H7 (cell line): ENCODE data around the gene S1PR3. TPM values are rescaled to one million over a fixed set of nuclear protein-coding genes. Genes with fewer than 3 reads are reported as not detected.
A peak's percentile ranks its signal among the peaks of the same experiment; 100 is the strongest.

Source experiments
- DNase-seq: peaks from one replicate; pipeline ENCODE4 v3.0.0; 2012
- H3K27me3 ChIP-seq: 2 replicates; pipeline ENCODE4 v1.6.0; 2011; ENCODE audit warnings: mild to moderate bottlenecking, low read length; ENCODE audit not compliant: control insufficient read depth, insufficient read depth
- H3K36me3 ChIP-seq: replicated peaks from 2 replicates; pipeline ENCODE4 v1.5.1; 2011; ENCODE audit warnings: low read length; ENCODE audit not compliant: control insufficient read depth, insufficient read depth
- H3K4me3 ChIP-seq: 2 replicates; pipeline ENCODE4 v1.5.1; 2011; ENCODE audit warnings: low read depth, mild to moderate bottlenecking, control low read depth, low read length, moderate library complexity; ENCODE audit not compliant: insufficient read depth
- total RNA-seq: library from RNA; depleted of rRNA; stranded (reverse); fragments of >200 nt; shearing (Covaris generic); gene quantifications from 2 replicates; pipeline ENCODE4 v1.2.3, GENCODE V29; 2014

Gene S1PR3
- total RNA-seq, 1 experiment from 2014 or later: 25.0 TPM

GRCh38 chr9:88993871-88994460, 2.7 kb downstream of the S1PR3 start:
- DNase-seq: no peak
- H3K4me3 ChIP-seq: peak overlapping the region; percentile 20; the same call in 1 of the 2 replicates
- H3K27me3 ChIP-seq: peaks cover 4% of the 10 kb centered on the region
- H3K36me3 ChIP-seq: no peaks in the 10 kb centered on the region

GRCh38 chr9:88994469-88995199, 3.4 kb downstream of the S1PR3 start:
- no peaks in the 10 kb centered on the region for H3K36me3 ChIP-seq
- peak overlapping the region; percentile 20; the same call in 1 of the 2 replicates for H3K4me3 ChIP-seq
- DNase-seq: no peak
- H3K27me3 ChIP-seq: peaks cover 4% of the 10 kb centered on the region

- DNase-seq: no peak
- peaks cover 4% of the 10 kb centered on the region; the same call in 1 of the 2 replicates for H3K27me3 ChIP-seq
- no peak overlapping the region for H3K4me3 ChIP-seq
- H3K36me3 ChIP-seq: no peaks in the 10 kb centered on the region
Observed at GRCh38 chr9:88995200-88995577, 3.9 kb downstream of the S1PR3 start.

- Histone ChIP-seq H3K4me3 (no peak overlapping the region), H3K36me3 (no peaks in the 10 kb centered on the region), H3K27me3 (peaks cover 4% of the 10 kb centered on the region; the same call in 1 of the 2 replicates)
- no peak for DNase-seq
Observed at GRCh38 chr9:88995627-88996026, 4.4 kb downstream of the S1PR3 start.

GRCh38 chr9:88996046-88996920, 5.0 kb downstream of the S1PR3 start:
- no peak overlapping the region for H3K4me3 ChIP-seq
- no peaks in the 10 kb centered on the region for H3K36me3 ChIP-seq

GRCh38 chr9:88996921-88997235, 5.6 kb downstream of the S1PR3 start:
- DNase-seq: no peak
- H3K36me3 ChIP-seq: no peaks in the 10 kb centered on the region; the same call in 1 of the 2 replicates
- H3K27me3 ChIP-seq: peaks cover 2% of the 10 kb centered on the region; the same call in 1 of the 2 replicates
- H3K4me3 ChIP-seq: no peak overlapping the region

More at GRCh38 chr9:88996046-88996920, 5.0 kb downstream of the S1PR3 start:
- DNase-seq: no peak
- H3K27me3 ChIP-seq: peaks cover 4% of the 10 kb centered on the region; the same call in 1 of the 2 replicates

GRCh38 chr9:88997646-88998045, 6.4 kb downstream of the S1PR3 start:
- Histone ChIP-seq H3K36me3 (no peaks in the 10 kb centered on the region; the same call in none of the 2 replicates), H3K4me3 (no peak overlapping the region), H3K27me3 (no peaks in the 10 kb centered on the region)
- no peak for DNase-seq

GRCh38 chr9:88998503-88998902, 7.2 kb downstream of the S1PR3 start:
- H3K4me3 ChIP-seq: no peak overlapping the region
- no peak for DNase-seq
- H3K27me3 ChIP-seq: no peaks in the 10 kb centered on the region
- no peaks in the 10 kb centered on the region; the same call in none of the 2 replicates for H3K36me3 ChIP-seq

- Histone ChIP-seq H3K36me3 (no peaks in the 10 kb centered on the region; the same call in none of the 2 replicates), H3K27me3 (no peaks in the 10 kb centered on the region), H3K4me3 (no peak overlapping the region)
- DNase-seq: no peak
Observed at GRCh38 chr9:88998911-88999310, 7.6 kb downstream of the S1PR3 start.

GRCh38 chr9:89000371-89000781, 9.1 kb downstream of the S1PR3 start:
- Histone ChIP-seq H3K4me3 (no peak overlapping the region), H3K27me3 (no peaks in the 10 kb centered on the region), H3K36me3 (no peaks in the 10 kb centered on the region; the same call in none of the 2 replicates)
- no peak for DNase-seq

GRCh38 chr9:89000973-89001916, 10.0 kb downstream of the S1PR3 start:
- H3K4me3 ChIP-seq: no peak overlapping the region
- no peaks in the 10 kb centered on the region; the same call in none of the 2 replicates for H3K36me3 ChIP-seq

GRCh38 chr9:89001917-89002540, 10.8 kb downstream of the S1PR3 start:
- Histone ChIP-seq H3K36me3 (no peaks in the 10 kb centered on the region; the same call in none of the 2 replicates), H3K4me3 (no peak overlapping the region), H3K27me3 (no peaks in the 10 kb centered on the region)
- no peak for DNase-seq

More at GRCh38 chr9:89000973-89001916, 10.0 kb downstream of the S1PR3 start:
- H3K27me3 ChIP-seq: no peaks in the 10 kb centered on the region
- peak; percentile 90 for DNase-seq

GRCh38 chr9:89002987-89003386, 11.7 kb downstream of the S1PR3 start:
- no peaks in the 10 kb centered on the region; the same call in none of the 2 replicates for H3K36me3 ChIP-seq
- H3K27me3 ChIP-seq: no peaks in the 10 kb centered on the region
- no peak overlapping the region for H3K4me3 ChIP-seq
- no peak for DNase-seq
